ES-I3 (cell line): ENCODE data around the gene TSGA10.

Experiments
- H3K36me3 ChIP-seq: 2 replicates; pipeline ENCODE4 v1.6.1; 2013; ENCODE audit warnings: mild to moderate bottlenecking, low read length, control low read depth, moderate library complexity; ENCODE audit not compliant: insufficient read depth
- H3K4me1 ChIP-seq: 2 replicates; pipeline ENCODE4 v1.6.1; 2013; ENCODE audit warnings: mild to moderate bottlenecking, control low read depth, low read length; ENCODE audit not compliant: insufficient read depth
- H3K9ac ChIP-seq: 2 replicates; pipeline ENCODE4 v1.6.1; 2013; ENCODE audit warnings: low read depth, mild to moderate bottlenecking, low read length, moderate library complexity
- H3K9me3 ChIP-seq: 2 replicates; pipeline ENCODE4 v1.6.1; 2013; ENCODE audit warnings: mild to moderate bottlenecking, low read length, moderate library complexity; ENCODE audit not compliant: control insufficient read depth, insufficient read depth

TSGA10 gene

GRCh38 chr2:98972582-98973167 lies 182.1 kb downstream of the TSGA10 start:
- Histone ChIP-seq H3K9me3 (peaks cover 8% of the 10 kb centered on the region), H3K9ac (no peak overlapping the region), H3K36me3 (no peaks in the 10 kb centered on the region), H3K4me1 (no peaks in the 10 kb centered on the region)

- no peaks in the 10 kb centered on the region for H3K4me1 ChIP-seq
- H3K9ac ChIP-seq: no peak overlapping the region
- H3K9me3 ChIP-seq: no peaks in the 10 kb centered on the region
- no peaks in the 10 kb centered on the region; the same call in 1 of the 2 replicates for H3K36me3 ChIP-seq
These were observed 194.8 kb downstream of the TSGA10 start for GRCh38 chr2:98959810-98960507.

GRCh38 chr2:98952966-98953365 lies 201.8 kb downstream of the TSGA10 start:
- no peaks in the 10 kb centered on the region for H3K36me3 ChIP-seq
- H3K9ac ChIP-seq: no peak overlapping the region
- no peaks in the 10 kb centered on the region for H3K4me1 ChIP-seq
- H3K9me3 ChIP-seq: no peaks in the 10 kb centered on the region

- no peaks in the 10 kb centered on the region for H3K9me3 ChIP-seq
- H3K36me3 ChIP-seq: no peaks in the 10 kb centered on the region
- no peak overlapping the region for H3K9ac ChIP-seq
- H3K4me1 ChIP-seq: no peaks in the 10 kb centered on the region
These were observed 205.6 kb downstream of the TSGA10 start for GRCh38 chr2:98948956-98949739.

GRCh38 chr2:98947554-98947953 lies 207.2 kb downstream of the TSGA10 start:
- Histone ChIP-seq H3K36me3 (no peaks in the 10 kb centered on the region), H3K9me3 (no peaks in the 10 kb centered on the region), H3K9ac (no peak overlapping the region), H3K4me1 (no peaks in the 10 kb centered on the region)
